SK-N-SH (cell line): ENCODE measurements around the gene OR2S2. TPM values are rescaled to one million over a fixed set of nuclear protein-coding genes. Genes with fewer than 3 reads are reported as not detected.
A peak's percentile ranks its signal among the peaks of the same experiment; 100 is the strongest.

Experiments
- CTCF ChIA-PET: fragments of 300-600, 350-600 bp; formaldehyde crosslinking; extraction: SDS; loops from one replicate; lab custom pipeline; 2021; lab: Yijun Ruan, JAX
- POLR2A ChIA-PET: fragments of 350-600 bp; sonication (Branson Sonifier 250); formaldehyde crosslinking; extraction: SDS; loops from one replicate; lab custom pipeline; 2020; ENCODE audit warnings: antibody characterized with exemption, inconsistent platforms; lab: Yijun Ruan, JAX
- DNase-seq: peaks from one replicate; pipeline ENCODE4 v3.0.0; 2012
- H2AFZ ChIP-seq: fragments of 200-600 bp; sonication (generic); 2 replicates; pipeline ENCODE4 v1.8.1; 2016; ENCODE audit warnings: antibody characterized with exemption, mild to moderate bottlenecking, low read depth
- H3F3A ChIP-seq: fragments of 200-600 bp; sonication (generic); replicated peaks from 2 replicates; pipeline ENCODE3; 2016; ENCODE audit warnings: antibody characterized with exemption, mild to moderate bottlenecking; ENCODE audit not compliant: insufficient read depth
- H3K27ac ChIP-seq, 2 experiments: fragments of 200-500 bp in 1 of 2; fragments of 200-600 bp in 1 of 2; sonication (Bioruptor generic) in 1 of 2; sonication (generic), shearing (Covaris generic) in 1 of 2; 2 replicates each; pipeline versions ENCODE4 v1.5.1 to v1.6.1; 2014 to 2016; ENCODE audit warnings: low read depth in 2 of 2, inconsistent platforms in 1 of 2, low read length in 1 of 2, mild to moderate bottlenecking in 1 of 2, mixed read lengths in 1 of 2
- H3K27me3 ChIP-seq: fragments of 200-600 bp; sonication (generic), shearing (Covaris generic); 2 replicates; pipeline ENCODE4 v1.6.1; 2016; ENCODE audit warnings: mixed run types; ENCODE audit not compliant: insufficient read depth
- H3K36me3 ChIP-seq, 2 experiments: fragments of 200-500 bp in 1 of 2; fragments of 200-600 bp in 1 of 2; sonication (Bioruptor generic) in 1 of 2; sonication (generic) in 1 of 2; replicated peaks in 1 of 2; 2 replicates each; pipeline versions ENCODE3 to v1.5.1; 2014 to 2016; ENCODE audit warnings: low read length in 1 of 2, mild to moderate bottlenecking in 1 of 2; ENCODE audit not compliant: insufficient read depth in 2 of 2, control insufficient read depth in 1 of 2
- H3K4me1 ChIP-seq, 2 experiments: fragments of 200-500 bp in 1 of 2; fragments of 200-600 bp in 1 of 2; sonication (Bioruptor generic) in 1 of 2; sonication (generic), shearing (Covaris generic) in 1 of 2; 2 replicates each; pipeline versions ENCODE4 v1.5.1 to v1.6.1; 2014 to 2016; ENCODE audit warnings: low read depth in 1 of 2, low read length in 1 of 2, mixed run types in 1 of 2; ENCODE audit not compliant: insufficient read depth in 2 of 2, control insufficient read depth in 1 of 2
- H3K4me2 ChIP-seq: fragments of 200-600 bp; sonication (generic), shearing (Covaris generic); 2 replicates; pipeline ENCODE4 v1.6.1; 2017; ENCODE audit warnings: mixed run types
- H3K4me3 ChIP-seq, 2 experiments: fragments of 200-500 bp in 1 of 2; fragments of 200-600 bp in 1 of 2; sonication (Bioruptor generic) in 1 of 2; sonication (generic), shearing (Covaris generic) in 1 of 2; 2 replicates each; pipeline versions ENCODE4 v1.5.1 to v1.8.1; 2014 to 2016; ENCODE audit warnings: low read depth in 2 of 2, inconsistent platforms in 1 of 2, low read length in 1 of 2, mild to moderate bottlenecking in 1 of 2, mixed read lengths in 1 of 2, moderate library complexity in 1 of 2
- H3K79me2 ChIP-seq: fragments of 200-600 bp; sonication (generic); 2 replicates; pipeline ENCODE4 v1.8.1; 2017; ENCODE audit warnings: mild to moderate bottlenecking; ENCODE audit not compliant: insufficient read depth
- H3K9ac ChIP-seq: fragments of 200-600 bp; sonication (generic); 2 replicates; pipeline ENCODE4 v1.6.1; 2017; ENCODE audit warnings: mixed run types
- H3K9me2 ChIP-seq: fragments of 200-600 bp; sonication (generic); 2 replicates; pipeline ENCODE4 v1.6.1; 2017; ENCODE audit warnings: mixed run types
- H3K9me3 ChIP-seq: fragments of 200-600 bp; sonication (generic); 2 replicates; pipeline ENCODE4 v1.6.1; 2017; ENCODE audit warnings: mixed run types, mild to moderate bottlenecking, moderate library complexity
- H4K20me1 ChIP-seq: fragments of 200-600 bp; sonication (generic); 2 replicates; pipeline ENCODE4 v1.6.1; 2017; ENCODE audit warnings: mild to moderate bottlenecking, mixed run types; ENCODE audit not compliant: insufficient read depth
- FOSL2 ChIP-seq: IDR thresholded peaks from 2 replicates; pipeline ENCODE4 v1.4.0; 2012; ENCODE audit warnings: low read depth, mild to moderate bottlenecking, moderate library complexity, borderline replicate concordance
- FOXJ3 ChIP-seq: sonication (generic); formaldehyde crosslinking; IDR thresholded peaks from 2 replicates; pipeline ENCODE4 v1.5.1; 2020; ENCODE audit warnings: mild to moderate bottlenecking, missing genetic modification reagents
- GABPA ChIP-seq: IDR thresholded peaks from 2 replicates; pipeline ENCODE4 v1.4.0; 2012; ENCODE audit warnings: low read depth, mild to moderate bottlenecking
- IRF3 ChIP-seq: fragments of 150-350 bp; IDR thresholded peaks from 2 replicates; pipeline ENCODE4 v1.6.1; 2016; ENCODE audit warnings: mild to moderate bottlenecking, low read depth, low read length
- MEF2A ChIP-seq: IDR thresholded peaks from 2 replicates; pipeline ENCODE4 v1.4.0; 2012; ENCODE audit warnings: low read depth, borderline replicate concordance
- NFIC ChIP-seq: IDR thresholded peaks from 2 replicates; pipeline ENCODE4 v1.4.0; 2012; ENCODE audit warnings: borderline replicate concordance
- NRF1 ChIP-seq: IDR thresholded peaks from 2 replicates; pipeline ENCODE4 v1.6.1; 2012; ENCODE audit warnings: low read depth, mild to moderate bottlenecking, low read length
- PBX3 ChIP-seq: IDR thresholded peaks from 2 replicates; pipeline ENCODE4; 2012
- RCOR1 ChIP-seq: fragments of 150-350 bp; IDR thresholded peaks from 2 replicates; pipeline ENCODE4 v1.6.1; 2017; ENCODE audit warnings: antibody characterized with exemption, low read length
- TEAD4 ChIP-seq: IDR thresholded peaks from 2 replicates; pipeline ENCODE4 v1.4.0; 2012; ENCODE audit warnings: mild to moderate bottlenecking, borderline replicate concordance; ENCODE audit not compliant: insufficient read depth
- WGBS: methylation state at CpG from one replicate; pipeline ENCODE4 v1.1.6; 2017; ENCODE audit warnings: low lambda C conversion rate; 5-methylcytosine and 5-hydroxymethylcytosine counted together
- polyA plus RNA-seq, 3 experiments: library from polyadenylated mRNA; depleted of rRNA; stranded (reverse); fragments of >200 nt; gene quantifications; 2 replicates each; pipeline ENCODE4 v1.2.3, GENCODE V29; 2012
- TF ChIP-seq, protein P1 (sequence below): IDR thresholded peaks from 2 replicates; pipeline ENCODE4 v1.4.0; 2012; ENCODE audit warnings: low read depth
- TF ChIP-seq, protein P2 (sequence below): IDR thresholded peaks from 2 replicates; pipeline ENCODE4 v1.4.0; 2012; ENCODE audit warnings: low read depth, borderline replicate concordance

Gene OR2S2
- polyA plus RNA-seq, 1 of the 3 experiments (the other 2 are of a cell fraction) = not detected

DNA sequence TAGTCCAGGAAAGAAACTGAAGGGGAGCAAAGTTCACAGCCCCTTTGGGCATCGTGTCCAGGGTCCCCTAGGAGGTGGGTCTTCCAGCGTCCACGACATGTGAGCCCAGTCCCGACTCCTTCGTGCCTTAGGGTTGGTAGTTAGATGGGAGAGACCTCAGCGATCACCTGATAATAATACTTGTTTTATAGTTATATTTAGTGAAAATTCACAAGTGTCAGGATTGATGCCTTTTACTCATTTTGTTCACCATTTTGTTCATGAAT, 28.6 kb downstream of the OR2S2 start:
- Histone ChIP-seq H4K20me1 (no peaks in the 10 kb centered on the region), H2AFZ (peak overlapping the region; percentile 19; the same call in 1 of the 2 replicates), H3K9ac (no peak overlapping the region), H3K27me3 (no peaks in the 10 kb centered on the region), H3K36me3 (no peaks in the 10 kb centered on the region), H3K9me3 (no peaks in the 10 kb centered on the region), H3K79me2 (no peaks in the 10 kb centered on the region), H3K9me2 (no peaks in the 10 kb centered on the region), H3K27ac (peak overlapping the region; percentile 65 to 74; a peak in 3 of 4 replicates), H3K4me2 (no peak overlapping the region), H3F3A (peaks cover 37% of the 10 kb centered on the region), H3K4me1 (peaks cover 0 to 23% of the 10 kb centered on the region in 2 experiments; a peak in 3 of 4 replicates), H3K4me3 (no peak overlapping the region)
- ChIA-PET POLR2A (no interaction called here), CTCF (no interaction called here)
- TF ChIP-seq PBX3 (no peak), FOSL2 (no peak), GABPA (no peak), NRF1 (no peak), TEAD4 (no peak), FOXJ3 (no peak), RCOR1 (no peak), NFIC (no peak), MEF2A (no peak), IRF3 (no peak)
- TF ChIP-seq, protein P1, sequence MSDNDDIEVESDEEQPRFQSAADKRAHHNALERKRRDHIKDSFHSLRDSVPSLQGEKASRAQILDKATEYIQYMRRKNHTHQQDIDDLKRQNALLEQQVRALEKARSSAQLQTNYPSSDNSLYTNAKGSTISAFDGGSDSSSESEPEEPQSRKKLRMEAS = no peak
- TF ChIP-seq, protein P2, sequence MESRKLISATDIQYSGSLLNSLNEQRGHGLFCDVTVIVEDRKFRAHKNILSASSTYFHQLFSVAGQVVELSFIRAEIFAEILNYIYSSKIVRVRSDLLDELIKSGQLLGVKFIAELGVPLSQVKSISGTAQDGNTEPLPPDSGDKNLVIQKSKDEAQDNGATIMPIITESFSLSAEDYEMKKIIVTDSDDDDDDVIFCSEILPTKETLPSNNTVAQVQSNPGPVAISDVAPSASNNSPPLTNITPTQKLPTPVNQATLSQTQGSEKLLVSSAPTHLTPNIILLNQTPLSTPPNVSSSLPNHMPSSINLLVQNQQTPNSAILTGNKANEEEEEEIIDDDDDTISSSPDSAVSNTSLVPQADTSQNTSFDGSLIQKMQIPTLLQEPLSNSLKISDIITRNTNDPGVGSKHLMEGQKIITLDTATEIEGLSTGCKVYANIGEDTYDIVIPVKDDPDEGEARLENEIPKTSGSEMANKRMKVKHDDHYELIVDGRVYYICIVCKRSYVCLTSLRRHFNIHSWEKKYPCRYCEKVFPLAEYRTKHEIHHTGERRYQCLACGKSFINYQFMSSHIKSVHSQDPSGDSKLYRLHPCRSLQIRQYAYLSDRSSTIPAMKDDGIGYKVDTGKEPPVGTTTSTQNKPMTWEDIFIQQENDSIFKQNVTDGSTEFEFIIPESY = no peak
- DNase-seq = no peak
- WGBS = 86% methylated on average over 6 of the region's 6 CpGs
